Activated CD8-positive, alpha-beta memory T cell treated with anti-CD3 and anti-CD28 coated beads, Interleukin-2, amount 10 ng/mL, durations not matched to agents 7 days and 5 days (primary cell): ENCODE measurements around the gene RNU6-9. TPM values are rescaled to one million over a fixed set of nuclear protein-coding genes. Genes with fewer than 3 reads are reported as not detected.
"Not testable (repeated sequence)": the region's sequence is repeated elsewhere in the genome, so short reads cannot be mapped to it uniquely, and the experiment has no call there.

ENCODE experiments used
- ATAC-seq: fragments of 150-1000 bp; cut with Tn5 transposase; one replicate; pipeline ENCODE4 v1.10.0; 2021; ENCODE audit warnings: moderate library complexity
- CTCF ChIA-PET: fragments of 350-600 bp; sonication (Branson Sonifier 250); formaldehyde crosslinking; loops from one replicate; lab custom pipeline; 2021; ENCODE audit warnings: antibody characterized with exemption; lab: Charles Lee
- DNase-seq: peaks from one replicate; pipeline ENCODE4 v3.0.0-alpha.2; 2020
- H3K27ac Mint-ChIP-seq: one replicate; pipeline ENCODE4 v1.8.0; 2021; ENCODE audit warnings: mild to moderate bottlenecking, mixed read lengths
- H3K27me3 Mint-ChIP-seq: one replicate; pipeline ENCODE4 v1.8.0; 2021; ENCODE audit warnings: mixed read lengths
- H3K36me3 Mint-ChIP-seq: one replicate; pipeline ENCODE4 v1.8.0; 2021; ENCODE audit warnings: mild to moderate bottlenecking, mixed read lengths
- H3K4me1 Mint-ChIP-seq: one replicate; pipeline ENCODE4 v1.8.0; 2021; ENCODE audit warnings: mixed read lengths
- H3K4me3 Mint-ChIP-seq: one replicate; pipeline ENCODE4 v1.8.0; 2021; ENCODE audit warnings: mild to moderate bottlenecking, moderate library complexity, mixed read lengths
- H3K9me3 Mint-ChIP-seq: one replicate; pipeline ENCODE4 v1.8.0; 2022; ENCODE audit warnings: low read depth, mixed read lengths
- total RNA-seq, 2 experiments: library from RNA; stranded (reverse); gene quantifications; one replicate each; pipeline ENCODE4 v1.2.3, GENCODE V29; 2021

Gene RNU6-9
- not detected for total RNA-seq

DNA sequence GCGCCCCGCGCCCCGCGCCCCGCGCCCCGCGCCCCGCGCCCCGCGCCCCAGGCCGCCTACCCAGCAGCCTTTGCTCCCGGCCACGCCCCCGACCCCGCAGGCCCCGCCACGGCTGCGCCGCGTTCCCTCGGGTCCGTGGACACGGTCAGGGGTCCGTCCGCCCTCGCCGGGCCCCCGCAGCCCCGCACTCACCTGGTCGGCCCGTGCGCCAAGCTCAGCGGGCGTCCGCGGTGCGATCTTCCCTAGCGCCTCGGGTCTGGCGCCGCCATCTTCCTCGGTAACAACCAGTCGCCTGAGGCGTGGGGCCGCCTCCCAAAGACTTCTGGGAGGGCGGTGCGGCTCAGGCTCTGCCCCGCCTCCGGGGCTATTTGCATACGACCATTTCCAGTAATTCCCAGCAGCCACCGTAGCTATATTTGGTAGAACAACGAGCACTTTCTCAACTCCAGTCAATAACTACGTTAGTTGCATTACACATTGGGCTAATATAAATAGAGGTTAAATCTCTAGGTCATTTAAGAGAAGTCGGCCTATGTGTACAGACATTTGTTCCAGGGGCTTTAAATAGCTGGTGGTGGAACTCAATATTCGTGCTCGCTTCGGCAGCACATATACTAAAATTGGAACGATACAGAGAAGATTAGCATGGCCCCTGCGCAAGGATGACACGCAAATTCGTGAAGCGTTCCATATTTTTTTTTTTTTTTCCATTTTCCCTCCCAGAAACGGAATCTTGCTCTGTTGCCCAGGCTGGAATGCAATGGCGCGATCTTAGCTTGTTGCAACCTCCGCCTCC, at the start of gene RNU6-9, which contains the start of gene MED16:
Gene RNU6-9 (plus strand): TSS at position 591 of the 796 bp plus-strand sequence.
Gene MED16 (minus strand): TSS at position 294 of the 796 bp plus-strand sequence. CDS start 2,056 bp downstream, outside the sequence.
- Mint-ChIP-seq H3K27me3 (no peaks in the 10 kb centered on the region), H3K4me1 (peaks cover 19% of the 10 kb centered on the region), H3K36me3 (peaks cover 9% of the 10 kb centered on the region), H3K9me3 (no peaks in the 10 kb centered on the region), H3K27ac (peak within 1 kb of the TSS; percentile 98), H3K4me3 (peak within 1 kb of the TSS; percentile 75)
- DNase-seq (peak; percentile 94), ATAC-seq (peak; percentile 90)
- CTCF ChIA-PET: interaction anchor here (0.6 to 2.1 kb wide), 11 partner anchors 9 to 108 kb away, joined by 3 to 24 read pairs (median 4); no protein-coding TSS in a partner anchor

DNA sequence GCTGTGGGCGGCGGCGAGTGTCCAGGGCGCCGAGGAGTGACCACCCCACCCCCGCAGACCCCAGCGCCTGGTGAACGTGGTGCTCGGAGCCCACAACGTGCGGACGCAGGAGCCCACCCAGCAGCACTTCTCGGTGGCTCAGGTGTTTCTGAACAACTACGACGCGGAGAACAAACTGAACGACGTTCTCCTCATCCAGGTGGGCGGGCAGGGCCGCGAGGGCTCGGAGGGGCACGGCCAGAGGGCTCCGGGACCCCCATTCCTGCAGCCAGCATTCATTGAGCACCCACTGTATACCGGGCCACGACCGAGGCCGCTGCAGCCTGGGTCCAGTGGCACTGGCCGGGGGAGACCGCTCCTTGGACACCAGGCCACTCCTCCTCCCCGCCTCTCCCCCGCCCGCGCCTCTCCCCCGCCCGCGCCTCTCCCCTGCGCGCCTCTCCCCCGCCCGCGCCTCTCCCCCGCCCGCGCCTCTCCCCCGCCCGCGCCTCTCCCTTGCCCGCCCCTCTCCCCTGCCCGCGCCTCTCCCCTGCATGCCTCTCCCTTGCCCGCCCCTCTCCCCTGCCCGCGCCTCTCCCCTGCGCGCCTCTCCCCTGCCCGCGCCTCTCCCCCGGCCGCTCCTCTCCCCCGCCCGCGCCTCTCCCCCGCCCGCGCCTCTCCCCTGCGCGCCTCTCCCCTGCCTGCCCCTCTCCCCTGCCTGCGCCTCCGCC, 49.3 kb upstream of the RNU6-9 start:
- Mint-ChIP-seq H3K9me3 (peaks cover 3% of the 10 kb centered on the region), H3K27me3 (peaks cover 33% of the 10 kb centered on the region), H3K4me3 (no peak overlapping the region), H3K4me1 (peaks cover 3% of the 10 kb centered on the region), H3K36me3 (peaks cover 3% of the 10 kb centered on the region), H3K27ac (no peak overlapping the region)
- DNase-seq (no peak), ATAC-seq (no peak)
- CTCF ChIA-PET: interaction anchor here (1.0 kb wide), 1 partner anchor 140 kb away, joined by 3 read pairs; the partner anchor contains the start of gene WDR18

DNA sequence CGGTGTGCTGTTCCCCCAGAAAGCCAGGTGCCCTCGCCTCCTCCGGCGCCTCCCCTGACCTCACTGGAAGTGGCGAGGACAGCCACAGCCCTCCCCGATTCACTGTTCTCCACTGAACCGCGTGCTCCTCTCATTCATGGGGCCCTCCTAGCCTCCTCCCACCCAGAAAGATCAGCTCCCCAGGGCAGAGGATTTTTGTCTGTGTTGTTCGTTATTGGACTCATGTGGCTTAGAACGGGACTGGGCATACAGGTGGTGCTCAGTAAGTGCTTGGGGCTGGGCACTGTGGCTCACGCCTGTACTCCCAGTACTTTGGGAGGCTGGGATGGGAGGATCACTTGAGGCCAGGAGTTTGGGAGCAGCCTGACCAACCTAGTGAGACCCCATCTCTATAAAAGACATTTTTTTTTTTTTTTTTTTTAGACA, 48.7 kb upstream of the RNU6-9 start:
- ATAC-seq: no peak
- Mint-ChIP-seq H3K36me3 (peaks cover 3% of the 10 kb centered on the region), H3K4me3 (no peak overlapping the region), H3K4me1 (peaks cover 3% of the 10 kb centered on the region), H3K27me3 (peaks cover 33% of the 10 kb centered on the region), H3K27ac (no peak overlapping the region), H3K9me3 (peaks cover 3% of the 10 kb centered on the region)
- CTCF ChIA-PET: interaction anchor here (0.7 to 1.0 kb wide), 2 partner anchors 81 to 140 kb away, joined by 3 to 4 read pairs; partner anchors contain the start of gene WDR18
- DNase-seq: no peak

DNA sequence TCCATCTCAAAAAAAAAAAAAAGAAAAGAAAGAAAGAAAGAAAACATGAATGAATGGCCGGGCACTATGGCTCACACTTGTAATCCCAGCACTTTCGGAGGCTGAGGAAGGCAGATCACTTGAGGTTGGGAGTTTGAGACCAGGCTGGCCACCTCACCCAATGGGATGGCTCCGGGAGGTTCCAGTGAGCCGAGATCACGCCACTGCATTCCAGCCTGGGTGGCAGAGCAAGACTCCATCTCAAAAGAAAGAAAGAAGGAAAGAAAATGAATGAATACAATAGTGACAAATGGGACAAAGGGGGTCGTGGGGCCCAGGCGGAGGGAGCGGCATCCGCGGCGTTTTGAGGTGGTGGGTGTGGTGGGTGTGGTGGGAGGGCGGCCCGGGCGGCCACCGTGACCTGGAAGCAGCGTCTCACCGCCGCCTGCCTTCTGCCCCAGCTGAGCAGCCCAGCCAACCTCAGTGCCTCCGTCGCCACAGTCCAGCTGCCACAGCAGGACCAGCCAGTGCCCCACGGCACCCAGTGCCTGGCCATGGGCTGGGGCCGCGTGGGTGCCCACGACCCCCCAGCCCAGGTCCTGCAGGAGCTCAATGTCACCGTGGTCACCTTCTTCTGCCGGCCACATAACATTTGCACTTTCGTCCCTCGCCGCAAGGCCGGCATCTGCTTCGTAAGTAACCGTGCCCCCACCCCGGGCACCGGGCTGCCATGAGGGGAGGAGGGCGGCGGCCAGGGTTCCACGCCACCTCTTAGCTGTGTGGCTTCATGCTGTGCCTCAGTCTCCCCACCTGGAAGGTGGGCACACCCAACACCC, 47.4 kb upstream of the RNU6-9 start:
- H3K4me1 Mint-ChIP-seq: peaks cover 3% of the 10 kb centered on the region
- DNase-seq (no peak), ATAC-seq (no peak)
- H3K9me3 Mint-ChIP-seq: peaks cover 3% of the 10 kb centered on the region
- H3K27ac Mint-ChIP-seq: no peak overlapping the region
- H3K27me3 Mint-ChIP-seq: peaks cover 36% of the 10 kb centered on the region
- CTCF ChIA-PET: no interaction called here
- no peak overlapping the region for H3K4me3 Mint-ChIP-seq
- peaks cover 3% of the 10 kb centered on the region for H3K36me3 Mint-ChIP-seq

DNA sequence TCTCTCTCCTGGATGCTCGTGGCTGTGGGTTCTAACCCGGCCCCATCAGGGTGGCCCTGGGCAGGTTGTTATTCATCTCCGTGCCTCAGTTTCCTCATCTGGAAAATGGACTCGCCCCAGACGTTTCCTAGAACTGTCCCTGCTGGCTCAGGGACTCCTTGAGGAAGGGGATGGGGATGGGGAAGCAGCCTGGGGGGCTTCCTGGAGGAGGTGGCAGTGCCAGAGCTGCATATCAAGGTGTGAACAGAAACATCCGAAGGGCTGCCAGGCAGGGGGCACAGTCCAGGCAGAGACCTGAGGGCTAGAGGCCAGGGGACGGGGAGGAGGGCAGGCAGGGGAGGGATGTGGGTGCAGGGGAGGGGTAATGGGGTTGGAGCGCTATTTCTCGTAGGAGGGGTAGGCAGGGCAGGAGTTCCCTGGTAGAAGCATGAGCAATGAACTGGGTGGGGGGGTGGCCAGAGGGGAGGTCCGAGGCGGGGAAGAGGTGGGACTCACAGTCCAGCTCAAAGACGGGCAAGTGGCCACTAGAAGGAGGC, 44.8 kb upstream of the RNU6-9 start:
- Mint-ChIP-seq H3K9me3 (no peaks in the 10 kb centered on the region), H3K4me3 (no peak overlapping the region), H3K27ac (no peak overlapping the region), H3K27me3 (peaks cover 21% of the 10 kb centered on the region), H3K4me1 (peaks cover 3% of the 10 kb centered on the region), H3K36me3 (no peaks in the 10 kb centered on the region)
- ATAC-seq (no peak), DNase-seq (no peak)
- CTCF ChIA-PET: no interaction called here

DNA sequence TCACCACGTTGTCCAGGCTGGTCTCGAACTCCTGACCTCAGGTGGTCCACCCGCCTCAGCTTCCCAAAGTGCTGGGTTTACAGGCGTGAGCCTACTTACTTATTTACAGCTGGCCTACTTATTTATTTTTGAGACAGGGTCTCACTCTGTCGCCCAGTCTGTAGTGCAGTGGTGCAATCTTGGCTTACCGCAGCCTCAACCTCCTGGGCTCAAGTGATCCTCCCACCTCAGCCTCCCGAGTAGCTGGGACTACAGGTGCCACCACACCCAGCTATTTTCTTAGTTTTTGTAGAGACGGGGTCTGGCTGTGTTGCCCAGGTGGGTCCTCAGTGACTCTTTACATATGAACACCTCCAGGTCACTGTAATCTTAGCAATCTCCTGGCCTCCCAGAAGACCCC, 44.1 kb upstream of the RNU6-9 start:
- H3K27me3 Mint-ChIP-seq: peaks cover 21% of the 10 kb centered on the region
- not testable (repeated sequence) for DNase-seq, H3K4me1 Mint-ChIP-seq, H3K9me3 Mint-ChIP-seq, ATAC-seq, H3K36me3 Mint-ChIP-seq, H3K27ac Mint-ChIP-seq, H3K4me3 Mint-ChIP-seq
- CTCF ChIA-PET: interaction anchor here (1.0 kb wide), 1 partner anchor 79 kb away, joined by 3 read pairs; no protein-coding TSS in a partner anchor

DNA sequence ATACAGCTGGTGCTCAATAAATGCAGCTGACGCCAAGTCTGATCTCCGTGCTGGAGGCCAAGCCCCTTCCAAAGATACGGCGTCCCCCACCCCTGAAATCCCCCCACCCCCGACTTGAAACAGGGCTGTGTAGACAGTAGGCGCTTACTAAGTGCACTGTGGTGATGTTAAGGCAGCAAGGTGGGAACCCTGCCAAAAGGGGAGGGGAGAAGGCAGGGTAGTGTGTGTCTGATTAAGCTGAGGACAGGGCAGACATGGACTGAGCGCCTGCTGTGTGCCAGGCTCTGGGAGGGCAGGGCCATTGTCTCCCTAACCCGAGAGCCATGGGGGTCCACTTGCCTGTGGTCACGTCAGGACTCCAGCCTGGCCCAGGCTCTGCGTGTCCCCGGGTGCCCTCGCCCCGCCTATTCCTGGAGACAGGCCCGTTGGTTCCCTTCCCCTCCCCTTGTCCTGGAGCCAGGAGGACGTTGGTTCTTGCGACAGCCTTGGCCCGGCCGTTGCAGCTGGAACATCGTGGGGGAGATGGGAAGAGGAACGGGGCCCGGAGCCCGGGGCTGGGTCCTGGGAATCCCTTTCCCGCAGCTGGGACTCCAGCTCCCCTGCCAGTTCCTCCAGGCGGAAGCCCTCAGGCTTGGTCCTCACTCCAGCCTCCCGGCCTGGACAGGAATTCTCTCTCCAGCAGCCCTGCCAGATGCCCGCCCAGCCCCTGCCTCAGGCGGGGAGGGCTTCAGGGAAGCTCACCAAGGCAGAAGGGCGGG, 42.9 kb upstream of the RNU6-9 start:
- Mint-ChIP-seq H3K27ac (no peak overlapping the region), H3K9me3 (no peaks in the 10 kb centered on the region), H3K4me1 (no peaks in the 10 kb centered on the region), H3K27me3 (peaks cover 12% of the 10 kb centered on the region), H3K4me3 (no peak overlapping the region), H3K36me3 (no peaks in the 10 kb centered on the region)
- ATAC-seq: peak; percentile 20
- CTCF ChIA-PET: interaction anchor here (0.7 to 1.5 kb wide), 2 partner anchors 13 to 80 kb away, joined by 3 to 6 read pairs; no protein-coding TSS in a partner anchor
- DNase-seq: no peak

DNA sequence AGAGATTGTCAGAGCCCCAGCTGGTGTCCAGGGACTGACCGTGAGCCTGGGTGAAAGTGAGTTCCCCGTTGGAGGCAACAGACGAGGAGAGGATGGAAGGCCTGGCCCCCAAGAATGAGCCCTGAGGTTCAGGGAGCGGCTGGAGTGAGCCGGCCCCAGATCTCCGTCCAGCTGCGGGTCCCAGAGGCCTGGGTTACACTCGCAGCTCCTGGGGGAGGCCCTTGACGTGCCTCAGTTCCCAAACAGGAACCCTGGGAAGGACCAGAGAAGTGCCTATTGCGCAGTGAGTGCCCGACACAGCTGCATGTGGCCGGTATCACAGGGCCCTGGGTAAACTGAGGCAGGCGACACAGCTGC, 42.3 kb upstream of the RNU6-9 start:
- Mint-ChIP-seq H3K36me3 (no peaks in the 10 kb centered on the region), H3K4me1 (no peaks in the 10 kb centered on the region), H3K4me3 (no peak overlapping the region), H3K27me3 (peaks cover 9% of the 10 kb centered on the region), H3K9me3 (no peaks in the 10 kb centered on the region), H3K27ac (no peak overlapping the region)
- CTCF ChIA-PET: interaction anchor here (0.7 to 1.5 kb wide), 2 partner anchors 13 to 80 kb away, joined by 3 to 6 read pairs; no protein-coding TSS in a partner anchor
- ATAC-seq (no peak), DNase-seq (no peak)

DNA sequence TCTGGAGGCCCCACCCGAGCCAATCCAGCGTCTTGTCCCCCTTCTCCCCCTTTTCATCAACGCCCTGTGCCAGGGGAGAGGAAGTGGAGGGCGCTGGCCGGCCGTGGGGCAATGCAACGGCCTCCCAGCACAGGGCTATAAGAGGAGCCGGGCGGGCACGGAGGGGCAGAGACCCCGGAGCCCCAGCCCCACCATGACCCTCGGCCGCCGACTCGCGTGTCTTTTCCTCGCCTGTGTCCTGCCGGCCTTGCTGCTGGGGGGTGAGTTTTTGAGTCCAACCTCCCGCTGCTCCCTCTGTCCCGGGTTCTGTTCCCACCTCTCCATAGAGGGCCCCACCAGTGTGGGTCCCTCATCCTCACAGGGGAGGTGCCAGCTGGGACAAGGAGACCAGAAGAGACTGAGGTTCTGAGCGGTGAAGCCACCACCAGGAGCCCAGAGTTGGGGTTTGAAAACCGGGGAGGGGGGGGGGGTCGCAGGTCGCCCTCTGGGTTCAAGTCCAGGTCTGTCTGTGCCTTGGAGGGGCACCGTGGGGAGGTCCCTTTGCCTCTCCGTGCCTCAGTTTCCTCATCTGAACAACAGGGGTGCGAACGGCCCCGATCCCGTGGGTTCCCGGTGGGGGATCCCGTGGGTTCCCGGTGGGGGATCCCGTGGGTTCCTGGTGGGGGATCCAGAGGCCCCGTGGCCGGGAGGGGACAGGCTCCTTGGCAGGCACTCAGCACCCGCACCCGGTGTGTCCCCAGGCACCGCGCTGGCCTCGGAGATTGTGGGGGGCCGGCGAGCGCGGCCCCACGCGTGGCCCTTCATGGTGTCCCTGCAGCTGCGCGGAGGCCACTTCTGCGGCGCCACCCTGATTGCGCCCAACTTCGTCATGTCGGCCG, 40.9 kb upstream of the RNU6-9 start, which contains the start of gene ELANE:
Gene ELANE (plus strand): TSS at position 168 of the 878 bp plus-strand sequence. CDS start 26 bp downstream, at position 194.
- ATAC-seq: no peak
- no peak within 1 kb of the TSS for H3K27ac Mint-ChIP-seq
- peaks cover 4% of the 10 kb centered on the region for H3K27me3 Mint-ChIP-seq
- no peak for DNase-seq
- H3K9me3 Mint-ChIP-seq: no peaks in the 10 kb centered on the region
- no peaks in the 10 kb centered on the region for H3K4me1 Mint-ChIP-seq
- H3K4me3 Mint-ChIP-seq: no peak within 1 kb of the TSS
- no peaks in the 10 kb centered on the region for H3K36me3 Mint-ChIP-seq
- CTCF ChIA-PET: no interaction called here

DNA sequence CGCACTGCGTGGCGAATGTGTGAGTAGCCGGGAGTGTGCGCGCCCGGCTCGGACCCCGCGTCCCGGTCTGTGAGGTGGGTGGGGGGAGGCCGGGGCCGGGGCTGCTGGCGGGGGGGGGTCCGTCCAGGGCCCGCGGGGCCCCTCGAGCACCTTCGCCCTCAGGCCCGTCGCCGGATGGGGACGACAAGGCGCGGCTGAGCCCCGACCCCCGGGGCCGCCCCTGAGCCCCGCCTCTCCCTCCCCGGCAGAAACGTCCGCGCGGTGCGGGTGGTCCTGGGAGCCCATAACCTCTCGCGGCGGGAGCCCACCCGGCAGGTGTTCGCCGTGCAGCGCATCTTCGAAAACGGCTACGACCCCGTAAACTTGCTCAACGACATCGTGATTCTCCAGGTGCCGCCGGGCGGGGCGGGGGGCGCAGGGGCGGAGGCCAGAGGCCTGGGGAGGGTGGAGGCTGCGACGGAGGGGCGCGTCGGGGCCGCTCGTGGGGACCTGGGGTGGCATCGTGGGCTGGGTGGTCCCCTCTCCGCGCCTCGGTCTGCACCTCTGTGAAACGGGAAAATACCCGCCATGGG, 40.2 kb upstream of the RNU6-9 start:
- CTCF ChIA-PET: no interaction called here
- H3K4me1 Mint-ChIP-seq: no peaks in the 10 kb centered on the region
- H3K4me3 Mint-ChIP-seq: no peak overlapping the region
- H3K27me3 Mint-ChIP-seq: peaks cover 3% of the 10 kb centered on the region
- DNase-seq: no peak
- no peak for ATAC-seq
- H3K9me3 Mint-ChIP-seq: no peaks in the 10 kb centered on the region
- H3K27ac Mint-ChIP-seq: no peak overlapping the region
- H3K36me3 Mint-ChIP-seq: no peaks in the 10 kb centered on the region

DNA sequence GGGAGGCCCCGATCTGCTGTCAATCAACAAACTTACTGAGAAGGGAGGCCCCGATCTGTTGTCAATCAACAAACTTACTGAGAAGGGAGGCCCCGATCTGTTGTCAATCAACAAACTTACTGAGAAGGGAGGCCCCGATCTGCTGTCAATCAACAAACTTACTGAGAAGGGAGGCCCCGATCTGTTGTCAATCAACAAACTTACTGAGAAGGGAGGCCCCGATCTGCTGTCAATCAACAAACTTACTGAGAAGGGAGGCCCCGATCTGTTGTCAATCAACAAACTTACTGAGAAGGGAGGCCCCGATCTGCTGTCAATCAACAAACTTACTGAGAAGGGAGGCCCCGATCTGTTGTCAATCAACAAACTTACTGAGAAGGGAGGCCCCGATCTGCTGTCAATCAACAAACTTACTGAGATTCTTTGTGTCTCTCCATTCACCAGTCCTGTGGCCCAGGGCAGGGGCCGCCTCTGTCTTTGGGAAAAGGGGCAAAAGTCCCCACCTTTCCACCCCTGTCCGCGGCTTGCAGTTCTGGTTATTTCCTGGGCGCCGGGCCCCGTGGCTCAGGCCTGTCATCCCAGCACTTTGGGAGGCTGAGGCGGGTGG, 39.6 kb upstream of the RNU6-9 start:
- H3K4me1 Mint-ChIP-seq, H3K36me3 Mint-ChIP-seq, DNase-seq, H3K9me3 Mint-ChIP-seq, H3K27me3 Mint-ChIP-seq, ATAC-seq, H3K27ac Mint-ChIP-seq, H3K4me3 Mint-ChIP-seq: not testable (repeated sequence)
- CTCF ChIA-PET: interaction anchor here (1.0 kb wide), 1 partner anchor 10 kb away, joined by 3 read pairs; no protein-coding TSS in a partner anchor
